Upper lobe of left lung (tissue), 4 donors: ENCODE measurements around the gene RAF1.

Experiments used
- EP300 ChIP-seq, 4 donors: sonication (generic); formaldehyde crosslinking; IDR thresholded peaks; one replicate each; pipeline ENCODE4 v1.5.1; 2017; ENCODE audit warnings: antibody characterized with exemption in 4 of 4, control low read depth in 2 of 4
- POLR2A ChIP-seq, 4 donors: fragments of 450-650 bp; IDR thresholded peaks; one replicate each; pipeline ENCODE4 v1.5.1; 2016 to 2017; ENCODE audit warnings: antibody characterized with exemption in 4 of 4, mild to moderate bottlenecking in 2 of 4
- POLR2AphosphoS5 ChIP-seq, 2 donors: sonication (generic); formaldehyde crosslinking; IDR thresholded peaks; one replicate each; pipeline ENCODE4 v1.5.1; 2017; ENCODE audit warnings: antibody characterized with exemption in 2 of 2
- TF ChIP-seq, protein P1 (sequence below), 6 experiments: fragments of 450-650 bp in 4 of 6; fragments of 200-600 bp in 2 of 6; sonication (generic) in 2 of 6; IDR thresholded peaks; one replicate each; pipeline ENCODE4 v1.5.1; 2016 to 2019; ENCODE audit warnings: antibody characterized with exemption in 6 of 6

DNA sequence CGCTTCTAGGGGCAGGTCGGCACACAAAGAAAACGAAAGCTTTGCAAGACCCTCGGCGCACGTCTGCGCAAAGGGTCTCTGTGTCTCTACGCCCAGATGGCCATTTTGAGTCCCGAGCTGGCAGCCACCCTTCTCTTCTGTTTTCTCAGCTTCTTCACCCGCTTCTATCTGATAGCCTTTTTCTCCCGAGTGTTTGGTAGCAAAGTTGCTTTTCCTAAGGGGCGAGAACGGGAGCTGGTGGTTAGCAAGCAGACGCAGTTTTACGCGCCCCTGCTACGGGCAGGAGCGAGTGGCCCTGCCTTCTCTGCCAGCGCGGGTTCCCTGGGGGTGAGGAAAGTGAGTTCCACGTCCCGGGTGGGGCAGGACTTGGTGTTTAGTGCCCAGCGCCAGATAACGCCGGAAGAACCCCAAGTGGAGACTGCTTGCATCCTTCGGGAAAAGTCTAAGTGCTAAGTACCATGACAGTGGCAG, 110.0 kb downstream of the RAF1 start:
- TF ChIP-seq POLR2A (IDR thresholded peaks at IDR 0.05) (no peak), EP300 (IDR thresholded peaks at IDR 0.05) (no peak), POLR2AphosphoS5 (IDR thresholded peaks at IDR 0.05) (no peak)
- TF ChIP-seq, protein P1, sequence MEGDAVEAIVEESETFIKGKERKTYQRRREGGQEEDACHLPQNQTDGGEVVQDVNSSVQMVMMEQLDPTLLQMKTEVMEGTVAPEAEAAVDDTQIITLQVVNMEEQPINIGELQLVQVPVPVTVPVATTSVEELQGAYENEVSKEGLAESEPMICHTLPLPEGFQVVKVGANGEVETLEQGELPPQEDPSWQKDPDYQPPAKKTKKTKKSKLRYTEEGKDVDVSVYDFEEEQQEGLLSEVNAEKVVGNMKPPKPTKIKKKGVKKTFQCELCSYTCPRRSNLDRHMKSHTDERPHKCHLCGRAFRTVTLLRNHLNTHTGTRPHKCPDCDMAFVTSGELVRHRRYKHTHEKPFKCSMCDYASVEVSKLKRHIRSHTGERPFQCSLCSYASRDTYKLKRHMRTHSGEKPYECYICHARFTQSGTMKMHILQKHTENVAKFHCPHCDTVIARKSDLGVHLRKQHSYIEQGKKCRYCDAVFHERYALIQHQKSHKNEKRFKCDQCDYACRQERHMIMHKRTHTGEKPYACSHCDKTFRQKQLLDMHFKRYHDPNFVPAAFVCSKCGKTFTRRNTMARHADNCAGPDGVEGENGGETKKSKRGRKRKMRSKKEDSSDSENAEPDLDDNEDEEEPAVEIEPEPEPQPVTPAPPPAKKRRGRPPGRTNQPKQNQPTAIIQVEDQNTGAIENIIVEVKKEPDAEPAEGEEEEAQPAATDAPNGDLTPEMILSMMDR (IDR thresholded peaks at IDR 0.05): no peak
